DMS53 (cell line): ENCODE data around the gene TSN.
A peak's percentile ranks its signal among the peaks of the same experiment; 100 is the strongest.
"Not testable (repeated sequence)": the region's sequence is repeated elsewhere in the genome, so short reads cannot be mapped to it uniquely, and the experiment has no call there.

Source experiments
- DNase-seq: peaks from one replicate; lab custom pipeline; 2025; lab: John Stamatoyannopoulos, UW

The TSN gene

GRCh38 chr2:121801916-121802315 is 46.5 kb downstream of the TSN start:
- no peak for DNase-seq

GRCh38 chr2:121803503-121803902 is 48.1 kb downstream of the TSN start:
- peak; percentile 91 for DNase-seq

- DNase-seq, result peak; percentile 95
These were observed 48.9 kb downstream of the TSN start for GRCh38 chr2:121804340-121804739.

GRCh38 chr2:121804997-121805765 is 49.7 kb downstream of the TSN start:
- DNase-seq, result peak; percentile 65

GRCh38 chr2:121805766-121806143 is 50.3 kb downstream of the TSN start:
- DNase-seq, result no peak

GRCh38 chr2:121807771-121808170 is 52.3 kb downstream of the TSN start:
- DNase-seq, result not testable (repeated sequence)

GRCh38 chr2:121809607-121810006 is 54.2 kb downstream of the TSN start:
- DNase-seq, result peak; percentile 76

- peak; percentile 90 for DNase-seq
These were observed 55.8 kb downstream of the TSN start for GRCh38 chr2:121810959-121811853.

- not testable (repeated sequence) for DNase-seq
These were observed 57.6 kb downstream of the TSN start for GRCh38 chr2:121813083-121813482.

GRCh38 chr2:121815216-121815615 is 59.8 kb downstream of the TSN start:
- DNase-seq, result no peak

GRCh38 chr2:121816797-121817196 is 61.3 kb downstream of the TSN start:
- no peak for DNase-seq

- not testable (repeated sequence) for DNase-seq
These were observed 61.9 kb downstream of the TSN start for GRCh38 chr2:121817304-121817703.
